Urinary bladder (tissue), 4 donors: ENCODE measurements around the gene GJD4. TPM values are rescaled to one million over a fixed set of nuclear protein-coding genes. Genes with fewer than 3 reads are reported as not detected.

Experiments used
- DNase-seq: peaks from one replicate; pipeline ENCODE4 v3.0.0-alpha.2; 2015; ENCODE audit errors: extremely low spot score
- H3K27ac ChIP-seq: one replicate; pipeline ENCODE4 v1.5.1; 2013; ENCODE audit warnings: low read depth, mild to moderate bottlenecking, moderate library complexity
- H3K36me3 ChIP-seq: one replicate; pipeline ENCODE4 v1.6.1; 2013; ENCODE audit warnings: mild to moderate bottlenecking, moderate library complexity; ENCODE audit not compliant: insufficient read depth
- H3K4me1 ChIP-seq: one replicate; pipeline ENCODE4 v1.6.1; 2013; ENCODE audit warnings: mild to moderate bottlenecking, moderate library complexity; ENCODE audit not compliant: insufficient read depth
- H3K4me3 ChIP-seq: one replicate; pipeline ENCODE4 v1.5.1; 2013; ENCODE audit warnings: low read depth, low read length
- WGBS: extraction: QIAGEN DNeasy Blood & Tissue Kit; methylation state at CpG from one replicate; pipeline ENCODE4 v1.1.7; 2013; 5-methylcytosine and 5-hydroxymethylcytosine counted together
- polyA plus RNA-seq: library from polyadenylated mRNA; stranded (reverse); fragments of 200-250 nt; gene quantifications from one replicate; pipeline ENCODE4 v1.2.3, GENCODE V29; 2013
- total RNA-seq: library from RNA; depleted of rRNA; stranded (reverse); fragments of >200 nt; gene quantifications from one replicate; pipeline ENCODE4 v1.2.3, GENCODE V29; 2014
- donor health status: healthy with polysubstance abuse.
- donor health status: healthy.

The GJD4 gene
- total and polyA plus RNA-seq, 2 donors: not detected

DNA sequence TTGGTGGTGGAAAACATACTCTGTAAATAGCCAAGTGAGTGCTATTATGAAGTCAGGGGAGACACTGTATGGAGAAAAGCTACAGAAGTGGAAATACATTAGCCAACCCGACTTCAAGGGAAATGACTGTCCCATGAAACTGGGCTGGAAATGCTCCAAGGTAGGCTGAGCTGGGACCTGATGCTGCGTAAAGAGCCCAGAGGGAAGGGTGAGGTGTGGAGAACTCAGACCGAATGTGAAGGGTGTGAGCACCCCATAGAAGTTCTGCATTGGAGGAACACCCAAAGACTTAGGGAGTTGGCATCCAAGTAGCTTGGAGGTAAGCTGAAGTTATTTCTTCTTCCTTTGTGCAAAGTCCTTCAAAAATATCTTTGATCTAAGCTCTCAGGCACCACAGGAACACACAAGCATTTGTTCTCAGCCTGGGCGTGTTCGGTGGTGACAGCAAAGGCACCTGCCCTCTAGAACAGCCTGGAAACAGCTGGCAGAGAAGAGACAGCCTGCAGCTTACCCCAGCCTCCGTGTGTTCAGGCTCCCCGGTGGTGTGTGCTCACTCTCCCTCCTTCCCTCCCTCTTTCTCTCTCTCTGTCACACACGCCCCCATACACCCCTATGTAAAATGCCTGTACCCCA lies 19.1 kb upstream of the GJD4 start:
- no peak for DNase-seq
- no peak overlapping the region for H3K4me3 ChIP-seq
- no peak overlapping the region for H3K27ac ChIP-seq
- H3K4me1 ChIP-seq: no peaks in the 10 kb centered on the region
- WGBS: 65% methylated on average over 8 of the region's 8 CpGs
- H3K36me3 ChIP-seq: no peaks in the 10 kb centered on the region

DNA sequence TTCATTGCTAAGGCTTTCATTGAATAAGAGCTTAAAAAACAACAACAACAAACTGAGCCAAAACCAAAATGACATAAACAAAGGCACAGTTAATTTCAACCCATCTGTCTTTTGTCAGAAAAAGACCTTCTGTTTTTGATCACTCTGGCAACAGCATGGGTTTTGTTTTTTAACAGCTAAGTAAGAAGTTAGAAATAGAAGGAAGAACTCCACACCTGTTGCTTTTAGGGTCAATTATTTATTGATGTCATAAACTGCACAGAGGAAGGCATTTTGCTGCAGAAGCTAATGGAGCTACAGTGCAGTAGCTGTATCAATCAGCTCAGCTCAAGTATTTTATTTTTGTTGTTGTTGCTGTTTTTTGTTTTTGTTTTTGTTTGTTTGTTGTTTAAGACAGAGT lies 16.3 kb upstream of the GJD4 start:
- DNase-seq: no peak
- H3K36me3 ChIP-seq: no peaks in the 10 kb centered on the region
- H3K27ac ChIP-seq: no peak overlapping the region
- H3K4me3 ChIP-seq: no peak overlapping the region
- no peaks in the 10 kb centered on the region for H3K4me1 ChIP-seq

DNA sequence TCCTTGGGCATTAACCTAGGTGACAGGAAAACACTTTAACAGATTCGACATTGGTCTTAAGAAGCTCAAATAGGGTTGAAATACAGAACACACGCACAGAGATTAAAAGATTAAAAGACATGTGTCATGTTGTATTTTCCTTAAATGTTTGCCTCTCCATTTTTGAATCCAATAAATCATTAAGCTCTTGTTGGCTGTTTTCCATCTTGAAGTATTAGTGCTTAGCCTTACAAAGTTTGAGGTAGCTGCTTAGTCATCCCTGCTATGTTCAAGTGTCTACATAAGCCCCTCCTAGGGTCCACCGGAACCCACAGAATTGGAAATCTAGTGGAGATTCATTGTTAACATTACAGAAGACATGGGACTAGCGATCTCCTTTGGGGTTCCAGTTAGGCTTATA lies 12.7 kb upstream of the GJD4 start:
- Histone ChIP-seq H3K4me1 (no peaks in the 10 kb centered on the region), H3K36me3 (no peaks in the 10 kb centered on the region), H3K4me3 (no peak overlapping the region), H3K27ac (no peak overlapping the region)
- DNase-seq: no peak
- 91% methylated on average over 4 of the region's 4 CpGs for WGBS

DNA sequence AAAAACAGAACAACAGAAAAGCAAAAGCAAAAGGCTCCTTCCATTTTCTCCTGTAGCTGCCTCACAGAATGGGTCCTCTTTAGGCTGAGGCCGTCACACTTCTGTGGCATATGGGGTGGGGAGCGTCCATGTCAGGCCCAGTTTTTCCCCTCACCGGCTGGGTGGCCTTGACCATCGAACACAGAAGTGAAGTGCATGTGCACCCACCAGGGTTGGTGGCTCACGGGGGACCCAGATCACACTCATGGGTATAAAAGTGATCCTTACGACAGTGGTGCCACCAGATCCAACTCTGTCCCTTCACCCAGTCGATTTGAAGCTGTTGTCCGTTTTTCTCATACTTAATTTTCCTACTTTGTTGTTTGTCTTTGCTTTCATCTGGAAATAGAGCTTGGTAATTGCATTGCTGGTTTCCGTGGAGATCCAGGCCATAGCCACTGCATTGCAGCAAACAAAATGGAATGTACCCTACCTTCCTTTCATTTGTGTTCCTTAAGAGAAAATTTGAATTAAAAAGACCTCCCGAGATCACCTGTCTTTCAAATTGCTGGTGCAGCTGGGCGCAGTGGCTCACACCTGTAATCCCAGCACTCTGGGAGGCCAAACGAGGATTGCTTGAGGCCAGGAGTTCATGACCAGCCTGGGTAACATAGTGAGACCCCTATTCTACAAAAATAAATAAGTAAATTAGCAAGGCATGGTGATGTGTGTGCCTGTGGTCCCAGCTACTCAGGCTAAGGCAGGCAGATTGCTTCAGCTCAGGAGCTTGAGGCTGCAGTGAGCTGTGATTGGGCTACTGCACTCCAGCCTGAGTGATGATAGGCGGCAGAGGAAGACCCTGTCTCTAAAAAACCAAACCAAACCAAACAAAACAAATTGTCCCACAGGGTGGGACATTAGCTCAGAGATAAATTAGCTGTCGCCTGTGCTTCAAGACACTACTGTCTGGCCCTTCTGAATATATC lies 10.7 kb upstream of the GJD4 start:
- Histone ChIP-seq H3K4me3 (no peak overlapping the region), H3K4me1 (no peaks in the 10 kb centered on the region), H3K36me3 (no peaks in the 10 kb centered on the region), H3K27ac (no peak overlapping the region)
- 62% methylated on average over 14 of the region's 14 CpGs for WGBS
- no peak for DNase-seq

DNA sequence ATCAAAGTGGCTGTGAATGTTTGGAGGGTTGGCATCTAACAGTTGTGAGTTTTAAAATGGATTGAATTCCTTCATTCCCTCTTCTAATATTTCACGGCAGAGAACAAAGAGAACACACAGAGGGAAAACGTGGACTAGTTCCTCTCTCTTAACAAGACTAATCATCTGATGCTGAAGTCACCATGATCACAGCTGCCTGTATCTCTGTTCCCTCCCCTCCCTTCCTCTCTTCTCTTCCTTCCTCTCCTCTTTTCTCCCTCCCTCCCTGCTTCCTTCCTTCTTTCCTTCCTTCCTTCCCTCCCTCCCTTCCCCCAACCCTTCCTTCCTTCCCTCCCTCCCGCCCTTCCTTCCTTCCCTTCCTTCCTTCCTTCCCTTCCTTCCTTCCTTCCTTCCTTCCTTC lies 10.0 kb upstream of the GJD4 start:
- no peaks in the 10 kb centered on the region for H3K4me1 ChIP-seq
- no peak overlapping the region for H3K27ac ChIP-seq
- no peak for DNase-seq
- no peaks in the 10 kb centered on the region for H3K36me3 ChIP-seq
- 41% methylated on average over 3 of the region's 3 CpGs for WGBS
- H3K4me3 ChIP-seq: no peak overlapping the region

DNA sequence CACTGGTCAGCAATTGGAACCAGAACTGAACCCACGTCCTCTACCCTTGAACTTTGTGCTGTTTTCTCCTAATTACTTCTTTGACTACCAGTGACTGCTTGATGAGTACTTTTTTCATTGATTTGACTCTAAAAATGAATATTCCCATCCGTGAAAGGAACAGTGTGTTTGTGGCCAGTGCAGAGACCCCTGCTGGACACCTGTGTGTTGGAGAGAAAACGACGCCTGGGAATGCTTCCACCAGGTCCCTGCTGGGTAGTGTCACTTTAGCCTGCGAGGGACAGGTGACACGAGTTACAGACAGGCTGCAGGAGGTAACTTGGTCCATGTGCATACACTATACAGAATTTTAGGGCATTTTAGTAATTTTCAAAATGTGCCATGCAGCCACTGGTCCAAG lies 6.8 kb upstream of the GJD4 start:
- Histone ChIP-seq H3K4me1 (no peaks in the 10 kb centered on the region), H3K27ac (no peak overlapping the region), H3K4me3 (no peak overlapping the region), H3K36me3 (no peaks in the 10 kb centered on the region)
- no peak for DNase-seq
- 40% methylated on average over 6 of the region's 6 CpGs for WGBS

DNA sequence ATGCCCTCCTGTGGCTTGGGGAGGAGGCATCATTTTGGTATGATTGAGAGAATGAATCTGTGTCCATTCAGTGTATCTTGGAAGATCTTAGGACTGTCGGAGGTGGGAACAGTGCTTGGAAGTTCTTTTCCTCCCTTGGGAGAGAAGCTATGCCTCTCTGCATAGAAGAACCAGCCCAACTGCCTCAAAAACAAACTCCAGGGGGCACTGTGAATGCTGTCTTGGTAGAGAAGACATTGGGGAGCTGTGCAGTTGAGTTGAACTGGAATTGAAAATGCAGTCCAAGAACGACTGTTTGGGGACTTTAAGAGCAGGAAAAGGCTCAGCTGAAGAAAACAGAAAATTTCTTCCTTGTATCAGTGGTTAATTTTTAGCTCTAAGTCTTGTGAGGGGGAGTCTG lies 4.9 kb upstream of the GJD4 start:
- DNase-seq: no peak
- no peaks in the 10 kb centered on the region for H3K36me3 ChIP-seq
- H3K4me3 ChIP-seq: no peak overlapping the region
- WGBS: 63% methylated on average over 2 of the region's 2 CpGs
- H3K27ac ChIP-seq: no peak overlapping the region
- H3K4me1 ChIP-seq: no peaks in the 10 kb centered on the region

DNA sequence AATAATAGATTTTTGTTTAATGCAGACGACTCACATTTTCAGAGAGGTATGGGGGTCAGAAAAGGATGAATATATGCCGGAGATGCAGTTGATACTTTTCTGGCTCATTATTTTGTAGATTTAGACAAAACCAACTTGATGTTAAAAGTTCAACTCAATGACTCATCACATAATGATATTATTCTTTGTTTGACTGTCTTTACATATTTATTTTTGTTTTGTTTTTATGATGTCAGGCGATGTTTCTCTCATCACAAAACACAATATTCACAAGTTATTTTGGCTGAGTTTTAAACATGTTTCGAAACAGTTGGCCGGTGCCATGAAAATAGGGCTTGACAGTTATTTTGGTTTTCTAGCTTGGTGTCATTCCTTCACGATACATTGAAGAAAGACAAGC lies 1.3 kb downstream of the GJD4 start:
- Histone ChIP-seq H3K4me1 (no peaks in the 10 kb centered on the region), H3K4me3 (no peak overlapping the region), H3K36me3 (no peaks in the 10 kb centered on the region), H3K27ac (no peak overlapping the region)
- 81% methylated on average over 6 of the region's 6 CpGs for WGBS
- no peak for DNase-seq

DNA sequence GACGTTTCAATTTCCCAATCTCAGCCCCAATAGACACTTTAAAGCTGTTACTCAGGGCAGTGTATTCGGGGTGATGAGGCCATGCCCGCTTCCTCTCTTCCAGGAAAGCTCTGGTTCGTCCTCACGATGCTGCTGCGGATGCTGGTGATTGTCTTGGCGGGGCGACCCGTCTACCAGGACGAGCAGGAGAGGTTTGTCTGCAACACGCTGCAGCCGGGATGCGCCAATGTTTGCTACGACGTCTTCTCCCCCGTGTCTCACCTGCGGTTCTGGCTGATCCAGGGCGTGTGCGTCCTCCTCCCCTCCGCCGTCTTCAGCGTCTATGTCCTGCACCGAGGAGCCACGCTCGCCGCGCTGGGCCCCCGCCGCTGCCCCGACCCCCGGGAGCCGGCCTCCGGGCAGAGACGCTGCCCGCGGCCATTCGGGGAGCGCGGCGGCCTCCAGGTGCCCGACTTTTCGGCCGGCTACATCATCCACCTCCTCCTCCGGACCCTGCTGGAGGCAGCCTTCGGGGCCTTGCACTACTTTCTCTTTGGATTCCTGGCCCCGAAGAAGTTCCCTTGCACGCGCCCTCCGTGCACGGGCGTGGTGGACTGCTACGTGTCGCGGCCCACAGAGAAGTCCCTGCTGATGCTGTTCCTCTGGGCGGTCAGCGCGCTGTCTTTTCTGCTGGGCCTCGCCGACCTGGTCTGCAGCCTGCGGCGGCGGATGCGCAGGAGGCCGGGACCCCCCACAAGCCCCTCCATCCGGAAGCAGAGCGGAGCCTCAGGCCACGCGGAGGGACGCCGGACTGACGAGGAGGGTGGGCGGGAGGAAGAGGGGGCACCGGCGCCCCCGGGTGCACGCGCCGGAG lies 2.6 kb downstream of the GJD4 start:
- no peak overlapping the region for H3K27ac ChIP-seq
- H3K4me1 ChIP-seq: no peaks in the 10 kb centered on the region
- no peak for DNase-seq
- H3K36me3 ChIP-seq: no peaks in the 10 kb centered on the region
- H3K4me3 ChIP-seq: peak overlapping the region; percentile 44
- 14% methylated on average over 78 of the region's 78 CpGs for WGBS

DNA sequence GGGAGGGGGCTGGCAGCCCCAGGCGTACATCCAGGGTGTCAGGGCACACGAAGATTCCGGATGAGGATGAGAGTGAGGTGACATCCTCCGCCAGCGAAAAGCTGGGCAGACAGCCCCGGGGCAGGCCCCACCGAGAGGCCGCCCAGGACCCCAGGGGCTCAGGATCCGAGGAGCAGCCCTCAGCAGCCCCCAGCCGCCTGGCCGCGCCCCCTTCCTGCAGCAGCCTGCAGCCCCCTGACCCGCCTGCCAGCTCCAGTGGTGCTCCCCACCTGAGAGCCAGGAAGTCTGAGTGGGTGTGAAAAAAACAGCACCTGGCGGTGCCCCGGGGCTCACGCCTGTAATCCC lies 3.2 kb downstream of the GJD4 start:
- DNase-seq: no peak
- no peaks in the 10 kb centered on the region for H3K4me1 ChIP-seq
- H3K27ac ChIP-seq: no peak overlapping the region
- peak overlapping the region; percentile 44 for H3K4me3 ChIP-seq
- H3K36me3 ChIP-seq: no peaks in the 10 kb centered on the region
- WGBS: 71% methylated on average over 16 of the region's 16 CpGs

DNA sequence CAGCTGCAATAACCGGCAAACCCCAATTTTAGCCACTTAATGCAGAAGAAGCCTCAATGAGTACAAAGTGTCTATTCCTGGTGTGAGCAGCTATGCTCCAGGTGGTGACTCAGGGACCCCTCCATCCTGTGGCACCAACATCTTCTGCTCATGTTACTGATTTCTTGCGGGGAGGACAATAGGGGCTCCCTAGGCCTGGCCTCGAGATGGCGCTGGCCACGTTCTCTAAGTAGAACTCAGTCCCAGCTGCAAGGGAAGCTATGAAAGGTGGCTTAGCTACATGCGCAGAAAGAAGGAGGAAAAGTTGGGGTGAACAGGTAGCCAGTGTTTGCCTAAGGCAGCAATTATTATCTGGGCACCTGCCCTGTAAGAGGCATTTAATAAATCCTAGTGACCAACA lies 6.6 kb downstream of the GJD4 start:
- DNase-seq: no peak
- 79% methylated on average over 6 of the region's 6 CpGs for WGBS

DNA sequence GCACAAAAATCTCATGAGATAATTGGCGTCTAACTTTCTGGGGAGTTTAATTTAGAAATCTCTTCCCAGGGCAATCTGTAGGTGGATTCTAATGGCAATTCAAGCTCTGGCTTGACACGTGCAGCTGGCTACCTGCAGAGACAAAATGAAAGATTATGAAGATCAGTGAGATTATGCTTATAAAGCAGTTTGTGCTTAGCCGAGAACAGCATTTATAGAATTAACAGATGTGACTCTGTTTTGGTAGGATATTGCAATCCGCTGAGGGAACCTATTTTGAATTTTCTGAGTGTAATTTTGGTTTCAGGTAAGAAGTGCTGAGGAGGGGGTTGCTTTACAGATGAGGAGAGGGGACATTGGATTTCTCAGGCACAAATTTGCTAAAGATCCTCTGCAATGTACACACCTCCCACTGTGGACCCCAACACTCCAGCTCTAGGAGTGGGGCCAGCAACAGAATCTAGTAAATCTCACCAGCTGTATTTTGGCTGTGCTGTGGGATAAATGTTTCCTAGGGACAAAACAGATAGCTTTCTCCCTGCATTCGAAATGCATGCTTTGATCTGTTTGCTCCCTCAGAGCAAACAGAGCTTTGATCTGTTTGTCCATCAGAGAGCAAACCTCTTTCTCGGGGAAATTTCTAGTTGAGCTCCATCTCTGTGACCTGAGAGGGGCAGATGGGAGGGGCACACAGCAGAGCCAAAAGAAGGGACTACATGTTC lies 7.4 kb downstream of the GJD4 start:
- Histone ChIP-seq H3K27ac (no peak overlapping the region), H3K4me3 (no peak overlapping the region), H3K4me1 (no peaks in the 10 kb centered on the region), H3K36me3 (no peaks in the 10 kb centered on the region)
- 44% methylated on average over 6 of the region's 6 CpGs for WGBS
- DNase-seq: no peak

More for the DNA sequence above, 6.6 kb downstream of the GJD4 start:
- Histone ChIP-seq H3K36me3 (no peaks in the 10 kb centered on the region), H3K4me3 (no peak overlapping the region), H3K27ac (no peak overlapping the region), H3K4me1 (no peaks in the 10 kb centered on the region)

DNA sequence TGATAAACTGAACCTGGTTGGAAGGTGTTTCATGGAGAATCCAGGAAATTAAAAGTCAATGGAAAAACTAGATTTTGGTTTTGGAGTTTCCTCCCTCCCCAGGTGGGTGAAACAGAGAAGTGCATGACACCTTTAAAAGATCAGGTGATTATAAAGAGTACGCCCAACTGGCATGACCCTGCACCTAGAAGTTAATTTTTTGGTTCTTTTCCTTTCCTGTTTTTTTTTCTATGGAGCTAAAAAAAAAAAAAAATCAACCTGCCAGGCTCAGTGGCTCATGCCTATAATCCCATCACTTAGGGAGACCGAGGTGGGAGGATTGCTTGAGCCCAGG lies 7.9 kb downstream of the GJD4 start:
- no peaks in the 10 kb centered on the region for H3K36me3 ChIP-seq
- DNase-seq: no peak
- H3K27ac ChIP-seq: no peak overlapping the region
- no peaks in the 10 kb centered on the region for H3K4me1 ChIP-seq
- WGBS: 75% methylated on average over 2 of the region's 2 CpGs
- H3K4me3 ChIP-seq: no peak overlapping the region
